ENCODE data around the gene FNBP1L.

- TF ChIP-seq POLR2AphosphoS5 (IDR thresholded peaks at IDR 0.05; ENCODE audit: borderline replicate concordance, low read depth, low read length) (no peak), EZH2 (IDR thresholded peaks at IDR 0.05) (no peak), FOXP2 (optimal IDR thresholded peaks at IDR 0.05; ENCODE audit: control extremely low read depth, extremely low read length, insufficient read depth) (no peak)
Measured at GRCh38 chr1:93598861-93599439, 151.0 kb downstream of the FNBP1L start.

All from SK-N-MC (cell line).